ENCODE measurements around the gene LONP1. TPM values are rescaled to one million over a fixed set of nuclear protein-coding genes. Genes with fewer than 3 reads are reported as not detected.

The LONP1 gene
- total and polyA plus RNA-seq, 7 donors, result 58.6 to 127 (median 76.8) TPM

DNA sequence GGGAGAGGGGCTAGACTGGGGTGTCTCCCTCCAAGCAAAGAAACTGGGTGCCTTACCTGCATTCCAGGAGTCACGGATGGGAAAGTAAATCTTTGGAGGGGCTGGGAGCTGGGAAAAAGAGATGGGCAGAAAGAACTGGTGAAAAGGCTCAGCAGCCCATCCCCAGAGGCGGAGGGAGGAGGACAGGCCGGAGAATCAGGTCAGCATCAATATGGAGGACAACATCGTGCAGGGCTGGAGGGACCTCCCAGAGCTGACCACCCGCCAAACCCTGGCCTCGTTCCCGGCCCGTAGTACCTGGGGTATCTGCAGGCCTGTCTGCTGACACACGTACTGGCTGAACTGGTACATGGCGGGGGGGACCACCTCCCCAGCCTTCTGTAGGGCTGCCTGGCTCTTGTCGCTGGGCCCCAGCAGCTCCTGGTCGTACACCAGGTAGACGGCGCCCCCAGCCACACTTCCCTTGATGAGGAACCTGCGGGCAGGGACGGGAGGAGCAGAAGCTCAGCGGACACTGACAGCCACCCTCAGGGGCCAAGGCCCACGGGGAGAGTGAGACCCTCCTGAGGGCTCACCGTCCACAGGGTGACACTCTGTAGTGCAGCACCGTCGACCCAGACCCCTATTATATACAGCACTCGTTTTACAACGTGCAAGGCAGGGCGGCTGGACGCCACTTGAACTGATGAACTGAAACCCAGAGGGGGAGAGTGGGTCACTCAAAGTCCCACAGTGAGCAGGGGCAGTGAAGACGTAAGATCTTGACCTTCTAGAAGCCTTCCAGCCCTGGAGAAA is 40.5 kb downstream of the LONP1 start:
- ATAC-seq (no peak), DNase-seq (no peak)
- WGBS, 3 donors, result 22 to 28% (median 22%) methylated on average over 26 of the region's 26 CpGs
- H3K36me3 ChIP-seq (ENCODE audit: insufficient read depth in 1 of 2, low read depth in 1 of 2), result peaks cover 5 to 17% of the 10 kb centered on the region in 2 donors
- H3K4me3 ChIP-seq, result peak overlapping the region; percentile 83
- TF ChIP-seq, protein P1, sequence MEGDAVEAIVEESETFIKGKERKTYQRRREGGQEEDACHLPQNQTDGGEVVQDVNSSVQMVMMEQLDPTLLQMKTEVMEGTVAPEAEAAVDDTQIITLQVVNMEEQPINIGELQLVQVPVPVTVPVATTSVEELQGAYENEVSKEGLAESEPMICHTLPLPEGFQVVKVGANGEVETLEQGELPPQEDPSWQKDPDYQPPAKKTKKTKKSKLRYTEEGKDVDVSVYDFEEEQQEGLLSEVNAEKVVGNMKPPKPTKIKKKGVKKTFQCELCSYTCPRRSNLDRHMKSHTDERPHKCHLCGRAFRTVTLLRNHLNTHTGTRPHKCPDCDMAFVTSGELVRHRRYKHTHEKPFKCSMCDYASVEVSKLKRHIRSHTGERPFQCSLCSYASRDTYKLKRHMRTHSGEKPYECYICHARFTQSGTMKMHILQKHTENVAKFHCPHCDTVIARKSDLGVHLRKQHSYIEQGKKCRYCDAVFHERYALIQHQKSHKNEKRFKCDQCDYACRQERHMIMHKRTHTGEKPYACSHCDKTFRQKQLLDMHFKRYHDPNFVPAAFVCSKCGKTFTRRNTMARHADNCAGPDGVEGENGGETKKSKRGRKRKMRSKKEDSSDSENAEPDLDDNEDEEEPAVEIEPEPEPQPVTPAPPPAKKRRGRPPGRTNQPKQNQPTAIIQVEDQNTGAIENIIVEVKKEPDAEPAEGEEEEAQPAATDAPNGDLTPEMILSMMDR (IDR thresholded peaks at IDR 0.05), result no peak
- intact Hi-C loops (cut with DNase I), result loop anchor here (5.0 to 10.0 kb wide), 3 partner anchors 37 to 695 kb away; partner anchors contain the start of genes ALKBH7 (in 1 of the 2), PSPN (in 1 of the 2), SAFB (in 1 of the 2) and SAFB2 (in 1 of the 2)
- H3K9me3 ChIP-seq, result no peaks in the 10 kb centered on the region
- H3K27ac ChIP-seq, result peak overlapping the region; percentile 95
- peaks cover 17% of the 10 kb centered on the region for H3K4me1 ChIP-seq
- no peaks in the 10 kb centered on the region for H3K27me3 ChIP-seq (ENCODE audit: insufficient read depth in 3 of 3, low read length in 2 of 3)

GRCh38 chr19:5678071-5678718 is 41.8 kb downstream of the LONP1 start:
- no peak for ATAC-seq
- 83 to 85% (median 83%) methylated on average over 21 to 22 of the region's 22 CpGs for WGBS, 3 donors
- Histone ChIP-seq H3K4me3 (no peak overlapping the region), H3K36me3 (ENCODE audit: insufficient read depth in 1 of 2, low read depth in 1 of 2) (peaks cover 5 to 17% of the 10 kb centered on the region in 2 donors), H3K9me3 (no peaks in the 10 kb centered on the region), H3K27ac (no peak overlapping the region), H3K27me3 (ENCODE audit: insufficient read depth in 3 of 3, low read length in 2 of 3) (no peaks in the 10 kb centered on the region), H3K4me1 (peaks cover 17% of the 10 kb centered on the region)
- intact Hi-C loops (cut with DNase I), result loop anchor here in 1 of 2 donors (5.0 kb wide), 1 partner anchor 36 kb away; no protein-coding TSS in a partner anchor
- no peak for DNase-seq
- TF ChIP-seq, protein P1 (IDR thresholded peaks at IDR 0.05), result no peak

DNA sequence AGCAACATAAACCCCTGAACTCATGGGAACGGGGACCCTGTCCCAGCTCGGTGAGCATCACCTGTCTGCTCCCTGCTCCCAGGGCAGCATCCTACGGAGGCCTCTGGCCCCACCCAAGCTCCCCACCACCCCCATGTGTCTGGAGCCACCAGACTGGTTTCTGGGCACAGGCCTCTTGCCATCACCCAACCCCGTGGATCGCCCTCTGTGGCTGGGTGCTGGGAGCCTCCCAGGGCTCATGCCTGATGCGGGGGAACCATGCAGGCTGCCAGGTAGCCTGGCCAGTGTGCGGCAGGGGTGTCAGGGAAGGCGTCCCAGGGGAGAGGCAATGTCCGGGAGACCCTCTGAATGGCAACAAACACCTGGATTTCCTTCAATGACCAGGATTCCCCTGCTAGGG is 42.4 kb downstream of the LONP1 start:
- Histone ChIP-seq H3K27ac (no peak overlapping the region), H3K4me3 (no peak overlapping the region), H3K36me3 (ENCODE audit: insufficient read depth in 1 of 2, low read depth in 1 of 2) (peaks cover 5 to 17% of the 10 kb centered on the region in 2 donors), H3K27me3 (ENCODE audit: insufficient read depth in 3 of 3, low read length in 2 of 3) (no peaks in the 10 kb centered on the region), H3K9me3 (no peaks in the 10 kb centered on the region), H3K4me1 (peaks cover 17% of the 10 kb centered on the region)
- TF ChIP-seq, protein P1 (IDR thresholded peaks at IDR 0.05), result no peak
- ATAC-seq (no peak), DNase-seq (no peak)
- 75 to 84% (median 77%) methylated on average over 9 of the region's 9 CpGs for WGBS, 3 donors
- intact Hi-C loops (cut with DNase I), result loop anchor here in 1 of 2 donors (5.0 kb wide), 1 partner anchor 35 kb away; no protein-coding TSS in a partner anchor

DNA sequence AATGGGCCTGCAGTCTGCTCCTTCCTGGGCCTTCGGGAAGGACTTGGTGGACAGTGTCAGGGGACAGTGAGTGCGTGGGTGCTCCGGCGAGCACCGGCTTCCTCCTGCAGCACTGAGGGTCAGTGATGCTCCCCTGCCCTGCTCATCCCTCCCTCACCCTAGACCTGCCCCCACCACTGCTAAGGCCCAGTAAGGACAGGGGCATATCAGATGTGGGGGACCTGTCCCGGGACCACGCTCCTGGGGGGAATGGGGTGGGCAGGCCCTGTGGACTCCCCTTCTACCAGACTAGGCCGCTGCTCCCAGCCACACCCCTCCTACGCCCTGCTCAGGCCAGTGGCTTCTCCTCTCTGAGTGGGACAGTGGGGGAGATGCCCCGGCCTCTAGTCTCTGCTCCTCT is 42.8 kb downstream of the LONP1 start:
- H3K4me3 ChIP-seq, result no peak overlapping the region
- no peaks in the 10 kb centered on the region for H3K27me3 ChIP-seq (ENCODE audit: insufficient read depth in 3 of 3, low read length in 2 of 3)
- H3K36me3 ChIP-seq (ENCODE audit: insufficient read depth in 1 of 2, low read depth in 1 of 2), result peaks cover 5 to 17% of the 10 kb centered on the region in 2 donors
- H3K4me1 ChIP-seq, result peaks cover 17% of the 10 kb centered on the region
- WGBS, 3 donors, result 68 to 82% (median 77%) methylated on average over 10 of the region's 10 CpGs
- TF ChIP-seq, protein P1 (IDR thresholded peaks at IDR 0.05), result no peak
- peak overlapping the region; percentile 23 for H3K27ac ChIP-seq
- no peaks in the 10 kb centered on the region for H3K9me3 ChIP-seq
- ATAC-seq, result no peak
- intact Hi-C loops (cut with DNase I), result loop anchor here in 1 of 2 donors (5.0 kb wide), 1 partner anchor 35 kb away; no protein-coding TSS in a partner anchor
- DNase-seq, result no peak

Data from psoas muscle (tissue), 8 donors.